Frontal cortex (tissue), 4 donors: ENCODE results near the gene KRT26. TPM values are rescaled to one million over a fixed set of nuclear protein-coding genes. Genes with fewer than 3 reads are reported as not detected.
A peak's percentile ranks its signal among the peaks of the same experiment; 100 is the strongest.
"Not testable (repeated sequence)": the region's sequence is repeated elsewhere in the genome, so short reads cannot be mapped to it uniquely, and the experiment has no call there.

Experiments
- DNase-seq, 2 donors: peaks; one replicate each; pipeline ENCODE4 v3.0.0; 2012; ENCODE audit warnings: low spot score in 2 of 2
- FAIRE-seq: peaks from 2 replicates; lab custom pipeline; 2012; peaks lifted over from hg19 to GRCh38; lab: Jason Lieb, UNC
- total RNA-seq: library from RNA; depleted of rRNA; stranded (reverse); fragments of >200 nt; gene quantifications from one replicate; pipeline ENCODE4 v1.2.3, GENCODE V29; 2014
- donor health status: control.
- donor health status: control.
- donor health status: control.

KRT26 gene, protein sequence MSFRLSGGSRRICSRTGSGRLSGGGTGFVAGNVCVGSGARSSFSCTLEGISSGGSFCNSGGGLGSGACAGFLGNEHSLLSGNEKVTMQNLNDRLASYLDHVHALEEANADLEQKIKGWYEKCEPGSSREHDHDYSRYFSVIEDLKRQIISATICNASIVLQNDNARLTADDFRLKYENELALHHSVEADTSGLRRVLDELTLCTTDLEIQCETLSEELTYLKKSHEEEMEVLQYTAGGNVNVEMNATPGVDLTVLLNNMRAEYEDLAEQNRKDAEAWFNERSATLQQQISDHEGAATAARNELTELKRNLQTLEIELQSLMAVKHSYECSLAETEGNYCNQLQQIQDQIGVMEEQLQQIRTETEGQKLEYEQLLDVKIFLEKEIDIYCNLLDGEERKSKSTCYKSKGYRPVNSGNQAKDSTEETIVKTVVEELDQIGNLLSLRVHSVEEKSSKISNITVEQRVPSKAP
- total RNA-seq: not detected

DNA sequence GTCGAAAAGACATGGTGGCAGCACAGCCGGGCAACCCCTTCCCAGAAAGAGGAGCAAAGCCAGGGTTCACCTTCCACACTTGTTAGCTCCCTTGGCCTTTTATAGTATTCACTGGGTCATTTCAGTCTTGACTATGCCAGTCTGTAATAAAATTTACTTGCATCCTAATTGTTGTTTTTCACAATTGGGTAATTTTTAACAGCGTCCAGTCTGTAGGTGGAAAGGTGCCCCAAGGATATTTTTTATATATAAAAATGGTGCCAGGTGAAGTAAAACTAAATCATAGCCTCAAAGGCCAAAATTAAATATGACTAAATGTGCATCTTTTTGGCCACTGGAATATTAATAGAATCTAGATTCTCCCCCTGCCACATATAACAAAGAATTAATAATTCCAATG, at the start of gene KRT26:
TSS of gene KRT26 (minus strand) at position 101 of the 400 bp plus-strand sequence. CDS start at position 13, 88 bp downstream.
- no peak for DNase-seq
- FAIRE-seq: no peak

DNA sequence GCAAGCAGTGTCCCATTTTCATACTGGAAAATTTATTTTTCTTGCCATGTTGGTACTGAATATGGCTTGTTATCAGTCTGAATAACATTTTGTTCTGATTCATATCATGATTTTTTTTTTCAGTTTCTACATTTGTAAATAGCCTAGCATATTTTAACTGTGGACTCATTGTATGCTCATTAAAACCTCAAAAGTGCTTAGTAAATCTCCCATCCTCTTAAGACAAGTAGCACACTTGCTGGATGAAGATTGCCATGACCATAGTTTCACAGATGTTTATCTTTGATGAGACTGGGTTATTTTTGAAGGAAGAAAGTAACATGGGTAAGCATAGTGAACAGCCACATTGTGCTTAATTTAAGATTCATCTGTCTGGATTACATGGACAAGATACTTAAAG, 49.5 kb upstream of the KRT26 start:
- no peak for DNase-seq
- no peak for FAIRE-seq

DNA sequence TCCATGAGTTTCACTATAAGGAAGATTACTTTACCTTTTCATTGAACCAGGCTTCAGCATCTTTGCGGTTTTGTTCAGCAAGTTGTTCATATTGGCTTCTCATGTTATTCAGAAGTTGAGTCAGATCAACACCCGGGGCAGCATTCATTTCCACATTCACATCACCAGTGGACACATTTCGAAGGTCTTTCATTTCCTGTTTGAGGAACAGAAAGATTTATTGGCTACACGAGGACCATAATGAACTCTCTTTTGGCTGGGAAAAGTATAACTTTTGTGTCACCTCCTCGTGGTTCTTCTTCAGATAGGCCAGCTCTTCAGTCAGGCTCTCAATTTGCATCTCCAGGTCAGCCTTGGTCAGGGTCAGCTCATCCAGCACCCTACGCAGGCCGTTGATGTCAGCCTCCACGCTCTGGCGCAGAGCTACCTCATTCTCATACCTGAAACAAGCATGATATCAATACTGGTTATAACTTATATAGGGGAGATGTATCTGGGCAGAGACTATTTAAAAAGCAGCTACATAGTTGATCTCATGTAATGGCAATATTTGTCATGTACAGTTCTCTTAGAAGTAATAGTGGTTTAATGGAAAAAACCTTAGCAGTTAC, 48.3 kb upstream of the KRT26 start:
- no peak for DNase-seq
- no peak for FAIRE-seq

DNA sequence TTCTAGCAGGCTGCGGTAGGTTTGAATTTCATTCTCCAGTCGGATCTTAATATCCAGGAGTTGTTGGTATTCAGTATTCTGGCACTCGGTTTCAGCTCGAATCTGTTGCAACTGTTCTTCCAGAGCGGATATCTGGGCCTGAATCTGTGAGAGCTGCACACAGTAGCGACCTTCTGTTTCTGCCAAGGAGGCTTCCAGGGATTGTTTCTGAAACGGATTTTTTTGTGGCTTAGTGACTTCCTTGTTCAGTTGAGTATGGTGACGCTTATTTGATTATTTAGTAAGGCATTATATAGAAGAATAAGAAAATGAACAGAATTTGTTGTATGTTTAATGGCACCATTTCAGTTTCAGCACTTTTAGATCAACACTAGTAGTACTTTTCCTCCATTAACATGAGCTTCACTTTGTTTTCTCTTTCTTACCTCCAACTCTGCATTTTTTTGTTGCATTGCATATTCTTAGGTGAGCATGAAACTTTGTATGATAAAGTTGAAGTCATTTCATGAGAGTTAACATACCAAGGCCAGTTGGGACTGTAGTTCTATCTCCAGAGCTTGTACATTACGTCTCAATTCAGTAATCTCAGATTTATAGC, 47.6 kb upstream of the KRT26 start:
- DNase-seq (peak; percentile 14 to 18), FAIRE-seq (no peak)

DNA sequence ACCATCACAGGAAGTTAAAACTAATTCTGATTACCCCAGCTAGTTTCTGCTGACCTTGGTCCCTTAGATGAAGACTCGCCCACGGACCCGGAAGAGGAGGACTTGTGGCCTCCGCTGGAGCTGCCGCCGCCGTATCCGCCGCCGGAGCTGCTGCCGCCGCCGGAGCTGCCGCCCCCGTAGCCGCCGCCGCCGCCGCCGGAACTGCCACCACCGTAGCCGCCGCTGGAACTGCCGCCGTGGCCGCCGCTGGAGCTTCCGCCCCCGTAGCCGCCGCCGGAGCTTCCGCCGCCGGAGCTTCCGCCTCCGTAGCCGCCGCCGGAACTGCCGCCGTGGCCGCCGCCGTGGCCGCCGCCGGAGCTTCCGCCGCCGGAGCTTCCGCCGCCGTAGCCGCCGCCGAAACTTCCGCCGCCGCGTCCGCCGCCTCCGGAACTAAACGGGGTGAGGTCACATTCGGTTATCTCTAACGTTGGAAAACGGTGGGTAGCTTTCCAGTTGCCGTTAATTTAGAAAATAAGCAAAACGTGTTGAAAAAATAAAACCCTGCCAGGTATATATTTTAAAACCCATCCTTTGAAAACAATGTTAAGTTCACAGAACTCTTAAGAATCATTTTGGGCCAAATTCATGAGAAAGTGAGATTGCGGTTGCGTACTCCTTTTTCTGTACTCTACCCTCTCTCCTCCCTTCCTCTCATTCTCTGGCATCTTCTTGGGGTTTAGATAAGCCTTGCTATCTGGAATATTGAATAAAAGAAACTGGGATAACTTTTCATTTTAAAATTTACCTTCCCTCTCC, 46.9 kb upstream of the KRT26 start:
- DNase-seq: peak; percentile 73 to 78
- FAIRE-seq: no peak

DNA sequence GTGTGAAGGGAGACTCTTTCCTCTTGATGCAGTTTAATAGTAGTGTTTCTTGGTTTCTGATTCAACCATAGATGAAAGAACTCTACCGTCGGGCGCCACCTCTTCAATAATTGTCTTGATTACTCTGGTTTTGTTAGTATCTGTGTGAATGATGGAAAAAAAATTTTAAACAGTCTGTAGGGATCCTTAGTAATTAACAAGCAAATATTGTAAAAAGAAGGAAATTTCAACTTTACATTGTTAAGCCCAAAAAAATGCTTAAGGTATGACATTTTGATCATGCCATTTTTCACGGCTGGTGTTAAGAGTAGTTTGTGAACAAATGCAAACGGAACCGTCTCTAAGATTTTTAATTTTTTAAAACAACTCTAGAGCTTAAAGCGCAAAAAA, 46.3 kb upstream of the KRT26 start:
- no peak for DNase-seq
- FAIRE-seq: no peak

DNA sequence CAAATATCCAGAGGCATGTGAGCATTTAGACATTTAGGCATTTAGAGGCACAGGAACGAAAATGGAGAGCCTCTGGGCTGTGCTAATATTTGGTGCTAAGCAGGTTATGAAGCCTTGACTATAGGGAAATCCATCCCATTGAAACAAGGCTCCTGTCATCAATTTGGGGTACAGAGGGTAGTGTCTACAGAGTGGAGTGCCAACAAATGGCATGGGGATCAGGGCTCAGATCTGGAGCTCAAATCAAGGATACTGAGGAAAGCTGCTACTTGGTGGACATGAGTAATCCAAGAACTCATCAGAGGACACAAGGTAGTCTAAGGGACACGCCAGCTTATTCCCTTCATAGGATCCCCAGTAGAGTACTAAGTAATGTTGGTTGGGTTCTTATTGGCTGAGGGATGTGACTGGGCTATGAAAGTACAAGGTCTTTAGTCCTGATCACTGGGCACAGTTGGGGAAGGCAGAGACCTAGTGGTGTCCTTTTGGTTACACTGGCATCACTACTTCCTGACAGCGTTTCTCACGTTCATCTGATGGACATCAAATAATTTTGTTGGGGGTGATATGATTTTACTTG, 45.2 kb upstream of the KRT26 start:
- DNase-seq: no peak
- FAIRE-seq: no peak

DNA sequence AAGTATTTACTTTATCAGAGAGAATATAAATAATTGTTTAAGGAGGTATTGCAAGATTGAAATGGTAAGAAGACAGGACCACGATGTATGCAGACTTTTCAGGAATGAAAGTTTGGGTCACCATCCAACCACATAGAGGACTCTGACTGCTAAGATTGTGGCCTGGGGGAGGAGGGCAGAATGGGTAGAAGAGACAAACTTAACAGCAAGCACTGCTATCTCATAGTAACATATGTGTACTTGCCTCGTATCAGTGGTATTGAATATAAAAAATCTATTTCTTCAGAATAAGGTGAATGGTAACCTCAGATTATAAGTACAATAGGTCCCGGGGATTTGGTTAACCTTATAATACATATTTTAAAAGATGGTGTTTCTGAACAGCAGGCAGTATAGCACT, 44.6 kb upstream of the KRT26 start:
- DNase-seq: no peak
- FAIRE-seq: no peak

DNA sequence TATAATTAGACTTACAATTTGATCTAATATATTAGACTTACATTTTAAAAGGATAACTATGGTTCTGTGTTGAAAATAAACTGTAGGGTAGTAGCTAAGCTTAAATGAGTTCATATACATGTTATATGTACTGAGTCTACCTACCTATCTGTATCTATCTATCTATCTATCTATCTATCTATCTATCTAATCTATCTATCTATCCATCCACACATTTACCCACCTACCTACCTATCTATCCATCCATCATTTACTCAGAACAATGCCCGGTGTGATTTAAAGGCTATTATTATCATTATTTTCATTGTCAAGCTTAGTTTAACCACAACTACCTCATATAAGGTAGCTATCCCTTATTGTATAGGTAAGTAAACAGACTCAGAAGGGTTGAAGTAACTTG, 43.4 kb upstream of the KRT26 start:
- no peak for FAIRE-seq
- DNase-seq: no peak

DNA sequence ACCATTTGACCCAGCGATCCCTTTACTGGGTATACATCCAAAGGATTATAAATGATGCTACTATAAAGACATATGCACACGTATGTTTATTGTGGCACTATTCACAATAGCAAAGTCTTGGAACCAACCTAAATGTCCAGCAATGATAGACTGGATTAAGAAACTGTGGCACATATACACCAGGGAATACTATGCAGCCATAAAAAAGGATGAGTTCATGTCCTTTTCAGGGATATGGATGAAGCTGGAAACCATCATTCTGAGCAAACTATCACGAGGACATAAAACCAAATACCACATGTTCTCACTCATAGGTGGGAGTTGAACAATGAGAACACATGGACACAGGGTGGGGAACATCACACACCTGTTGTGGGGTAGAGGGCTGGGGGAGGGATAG, 42.7 kb upstream of the KRT26 start:
- not testable (repeated sequence) for FAIRE-seq, DNase-seq

DNA sequence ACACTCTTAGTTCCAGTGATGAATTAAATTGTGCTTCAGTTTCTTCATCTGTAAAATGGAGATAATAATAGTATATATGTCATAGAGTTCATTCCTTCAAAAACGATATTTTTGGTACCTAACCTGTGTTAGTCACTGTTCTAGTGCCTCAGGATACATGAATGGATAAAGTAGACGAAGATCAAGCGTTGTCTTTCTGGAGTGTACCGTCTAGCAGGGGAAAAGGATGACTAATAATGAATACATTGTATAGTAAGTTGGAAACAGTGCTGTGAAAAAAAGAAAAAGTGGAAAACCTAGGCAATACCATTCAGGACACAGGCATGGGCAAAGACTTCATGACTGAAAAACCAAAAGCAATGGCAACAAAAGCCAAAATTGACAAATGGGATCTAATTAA, 41.8 kb upstream of the KRT26 start:
- no peak for DNase-seq

DNA sequence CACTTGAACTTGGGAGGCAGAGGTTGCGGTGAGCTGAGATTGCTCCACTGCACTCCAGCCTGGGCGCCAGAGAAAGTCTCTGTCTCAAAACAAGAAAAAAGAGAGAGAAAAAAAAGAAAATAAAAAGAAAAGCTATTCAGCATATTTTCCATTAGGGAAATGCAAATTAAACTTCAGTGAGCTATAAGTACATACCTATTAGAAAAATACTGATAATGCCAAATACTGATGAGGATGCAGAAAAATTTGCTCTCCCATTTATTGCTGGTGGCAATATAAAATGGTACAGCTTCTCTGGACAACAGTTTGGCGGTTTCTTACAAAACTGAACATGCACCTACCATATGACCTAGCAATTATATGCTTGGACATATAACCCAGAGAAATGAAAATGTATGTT, 40.6 kb upstream of the KRT26 start:
- no peak for DNase-seq
- FAIRE-seq: no peak

More for the DNA sequence above, 41.8 kb upstream of the KRT26 start:
- FAIRE-seq: no peak

DNA sequence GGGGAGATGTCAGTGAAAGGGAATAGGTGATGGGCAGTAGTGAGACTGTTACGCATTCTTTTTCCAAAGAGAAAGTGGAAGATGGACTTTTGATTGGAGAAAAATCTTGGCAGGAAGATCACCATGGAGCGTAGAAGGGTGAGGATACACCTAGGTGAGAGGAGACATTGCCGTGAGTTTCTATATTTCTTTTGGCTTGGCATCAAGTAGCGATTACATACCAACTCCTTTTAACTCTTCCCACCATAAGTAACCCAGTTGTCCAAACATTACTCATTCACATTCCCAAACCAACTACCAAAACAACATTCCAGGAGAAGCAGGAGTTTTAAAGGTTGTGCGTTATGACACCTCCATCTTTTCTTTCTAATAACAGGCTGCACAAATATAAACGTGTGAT, 38.5 kb upstream of the KRT26 start:
- no peak for DNase-seq
- no peak for FAIRE-seq

DNA sequence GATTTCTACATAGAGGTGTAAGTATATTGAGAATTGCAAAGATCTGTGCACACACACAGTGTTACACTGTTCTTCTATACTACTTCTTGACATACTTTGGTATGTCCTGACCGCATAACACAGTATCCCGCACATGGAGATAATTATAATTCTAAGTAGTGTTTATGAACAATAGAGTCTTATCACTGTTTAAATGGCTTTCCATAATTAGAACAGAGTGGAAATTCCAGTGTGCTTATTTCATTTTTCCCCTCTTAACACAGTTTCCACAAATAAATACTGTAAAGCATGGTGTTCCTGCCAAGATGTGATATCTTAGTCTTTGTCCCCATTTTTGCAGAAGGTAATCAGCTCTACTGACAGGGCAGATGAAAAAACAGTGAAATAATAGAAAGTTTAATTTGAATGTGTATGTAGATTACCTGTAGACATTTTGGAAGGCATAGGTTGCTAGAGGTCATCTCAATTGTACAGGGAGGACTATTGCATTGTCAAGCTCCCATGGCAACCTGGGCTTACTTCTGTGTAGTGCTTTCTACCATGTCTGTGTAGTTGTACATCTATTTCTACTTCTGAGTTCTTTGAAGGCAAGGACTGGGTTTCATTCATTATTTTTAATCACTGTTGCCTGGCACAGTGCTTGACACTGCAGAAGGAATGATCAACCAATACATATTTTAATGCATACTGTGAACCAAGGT, 37.9 kb upstream of the KRT26 start:
- no peak for FAIRE-seq
- DNase-seq: no peak

DNA sequence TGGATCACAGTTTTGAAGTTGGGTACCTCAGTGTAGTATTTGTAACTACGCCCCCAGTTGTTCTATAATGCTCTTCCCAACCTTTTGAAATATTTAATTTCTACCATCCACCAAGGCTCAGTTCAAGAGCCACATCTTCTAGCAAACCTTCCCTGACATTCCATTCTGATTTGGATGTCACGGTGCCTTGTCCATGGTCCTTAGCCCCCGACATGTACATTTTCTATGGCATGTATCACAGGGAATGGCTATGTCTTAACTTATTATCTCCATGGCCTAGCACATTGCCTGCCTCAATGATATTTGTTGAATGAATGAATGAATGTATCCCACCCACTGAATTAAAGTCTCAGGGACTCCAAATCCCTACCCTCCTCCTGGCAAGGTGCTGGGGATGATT, 34.1 kb upstream of the KRT26 start:
- no peak for DNase-seq
- no peak for FAIRE-seq

DNA sequence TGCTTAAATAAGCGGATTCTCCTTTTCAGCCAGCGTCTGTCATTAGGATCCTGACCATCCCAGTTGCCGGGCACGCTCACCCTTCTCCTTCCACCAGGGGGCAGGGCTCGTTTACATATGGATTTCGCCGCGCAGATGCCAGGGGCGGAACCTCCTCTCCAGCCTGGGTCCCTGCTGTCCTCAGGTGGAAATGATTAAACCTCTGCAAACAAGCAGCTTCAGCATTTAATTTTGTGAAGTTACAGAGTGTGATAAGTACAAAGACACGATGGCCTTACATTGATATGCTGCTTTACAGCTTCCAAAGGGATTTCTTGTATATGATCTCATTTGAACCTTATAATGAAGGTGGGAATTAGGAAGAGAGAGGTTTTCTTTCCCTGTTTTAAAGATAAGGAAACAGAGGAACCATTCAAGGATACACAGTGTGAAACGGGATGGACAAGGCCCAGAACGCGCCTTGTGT, 31.6 kb upstream of the KRT26 start:
- no peak for FAIRE-seq
- peak in 1 of 2 donors; percentile 49 for DNase-seq

DNA sequence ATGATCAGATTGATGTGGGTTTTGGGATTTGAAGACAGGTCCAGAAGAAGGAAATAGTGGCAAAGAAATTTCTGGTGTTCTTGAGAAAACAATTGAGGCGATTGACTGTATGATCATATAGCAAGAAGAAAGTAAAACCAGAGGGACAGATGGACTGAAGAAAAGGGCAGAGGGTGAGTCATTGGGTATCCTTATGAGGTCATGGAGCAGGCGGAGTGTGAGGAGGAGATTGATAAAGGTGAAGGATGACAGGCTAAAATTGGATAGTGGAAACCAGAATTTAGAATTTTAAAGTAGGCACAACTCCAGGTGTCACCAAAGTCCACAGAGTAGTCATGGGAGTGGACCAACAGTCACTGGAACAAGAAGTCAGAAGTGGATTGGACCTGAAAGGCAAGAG, 29.2 kb upstream of the KRT26 start:
- FAIRE-seq (no peak), DNase-seq (no peak)

DNA sequence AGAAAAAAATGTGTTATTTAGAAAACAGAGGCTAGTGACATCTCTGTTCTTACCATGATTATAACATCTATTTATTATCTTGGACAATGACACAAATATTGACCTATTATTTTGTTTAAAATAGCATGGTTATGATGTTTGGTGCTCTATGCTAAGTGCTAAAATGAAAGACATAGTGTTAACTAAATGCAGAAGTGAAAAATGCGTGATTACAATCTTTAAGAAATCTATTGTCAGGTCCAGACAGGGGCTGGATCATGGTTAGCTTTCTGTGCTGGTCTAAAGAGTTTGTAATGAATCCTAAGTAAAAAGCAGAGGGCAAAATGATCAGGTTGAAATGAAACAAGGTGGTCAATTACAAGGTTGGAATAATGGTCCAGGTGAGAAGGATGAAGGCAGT, 28.4 kb upstream of the KRT26 start:
- DNase-seq (no peak), FAIRE-seq (no peak)

DNA sequence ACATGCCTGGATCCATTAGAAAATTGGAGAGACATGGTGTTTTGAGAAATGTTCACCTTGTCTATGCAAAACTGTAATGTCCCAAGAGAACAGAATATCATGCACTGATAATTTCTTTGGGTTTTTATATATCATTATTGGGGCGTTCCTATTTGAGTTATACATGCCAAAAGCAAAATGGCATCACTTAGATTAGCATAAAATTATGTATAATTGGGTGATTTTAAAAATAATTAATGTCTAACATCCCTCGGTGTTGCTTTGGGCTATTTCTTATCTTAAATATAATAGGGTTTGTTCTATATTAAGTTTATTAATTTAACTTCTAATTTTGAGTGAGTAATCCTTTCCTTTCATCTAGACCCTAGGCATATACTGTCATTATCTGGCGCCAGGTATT, 27.9 kb upstream of the KRT26 start, which contains the start of gene KRT28:
TSS of gene KRT28 (minus strand) at position 101 of the 400 bp plus-strand sequence. CDS start at position 35, 66 bp downstream.
- DNase-seq: no peak
- no peak for FAIRE-seq
